Loucy (cell line): ENCODE results near the gene TEN1.

Experiments
- H2AFZ ChIP-seq: fragments of 200-600 bp; sonication (generic); 2 replicates; pipeline ENCODE4 v1.6.0; 2016; ENCODE audit warnings: antibody characterized with exemption, mild to moderate bottlenecking, low read length, moderate library complexity
- H3F3A ChIP-seq: fragments of 200-600 bp; 2 replicates; pipeline ENCODE4 v1.6.0; 2016; ENCODE audit warnings: antibody characterized with exemption, low read depth, mild to moderate bottlenecking
- H3K27me3 ChIP-seq: fragments of 200-600 bp; sonication (generic); 2 replicates; pipeline ENCODE4 v1.6.1; 2014; ENCODE audit warnings: low read length, mild to moderate bottlenecking; ENCODE audit not compliant: insufficient read depth, poor library complexity, severe bottlenecking
- H3K36me3 ChIP-seq: fragments of 200-600 bp; sonication (generic); 2 replicates; pipeline ENCODE4 v1.6.1; 2016; ENCODE audit warnings: low read length; ENCODE audit not compliant: insufficient read depth
- H3K4me1 ChIP-seq: fragments of 200-600 bp; sonication (generic); 2 replicates; pipeline ENCODE4 v1.5.1; 2014; ENCODE audit warnings: low read length, mild to moderate bottlenecking; ENCODE audit not compliant: insufficient read depth, poor library complexity, severe bottlenecking
- H3K4me2 ChIP-seq: fragments of 200-600 bp; sonication (generic); 2 replicates; pipeline ENCODE4 v1.6.0; 2014; ENCODE audit warnings: antibody characterized with exemption, low read length, low read depth, mild to moderate bottlenecking; ENCODE audit not compliant: poor library complexity, severe bottlenecking
- H3K4me3 ChIP-seq: fragments of 200-600 bp; sonication (generic); 2 replicates; pipeline ENCODE4 v1.5.1; 2014; ENCODE audit warnings: low read length, mild to moderate bottlenecking, mixed read lengths; ENCODE audit not compliant: poor library complexity, severe bottlenecking
- H3K79me2 ChIP-seq: fragments of 200-600 bp; sonication (generic); 2 replicates; pipeline ENCODE4 v1.6.1; 2014; ENCODE audit warnings: low read length; ENCODE audit not compliant: insufficient read depth
- H3K9ac ChIP-seq: fragments of 200-600 bp; sonication (generic); 2 replicates; pipeline ENCODE4 v1.6.0; 2014; ENCODE audit warnings: mild to moderate bottlenecking, low read depth, low read length, moderate library complexity; ENCODE audit not compliant: poor library complexity, severe bottlenecking
- H3K9me2 ChIP-seq: fragments of 200-600 bp; sonication (generic); replicated peaks from 2 replicates; pipeline ENCODE4 v1.6.1; 2016; ENCODE audit warnings: low read depth, low read length, mixed read lengths
- H3K9me3 ChIP-seq: fragments of 200-600 bp; sonication (generic); 2 replicates; pipeline ENCODE4 v1.6.1; 2014; ENCODE audit warnings: mild to moderate bottlenecking, antibody characterized with exemption, low read length, low read depth; ENCODE audit not compliant: insufficient read depth
- H4K20me1 ChIP-seq: fragments of 200-600 bp; sonication (generic); 2 replicates; pipeline ENCODE4 v1.6.0; 2014; ENCODE audit warnings: antibody characterized with exemption, low read length, mild to moderate bottlenecking; ENCODE audit not compliant: insufficient read depth, poor library complexity, severe bottlenecking
- EZH2phosphoT487 ChIP-seq: fragments of 200-600 bp; IDR thresholded peaks from 2 replicates; pipeline ENCODE4 v1.6.1; 2018; ENCODE audit warnings: antibody characterized with exemption, mild to moderate bottlenecking, moderate library complexity, borderline replicate concordance
- TF ChIP-seq, protein P1 (sequence below): fragments of 200-600 bp; sonication (generic); conservative IDR thresholded peaks from 2 replicates; pipeline ENCODE4 v1.5.1; 2014; ENCODE audit warnings: mild to moderate bottlenecking, antibody characterized with exemption, low read length

The TEN1 gene, protein sequence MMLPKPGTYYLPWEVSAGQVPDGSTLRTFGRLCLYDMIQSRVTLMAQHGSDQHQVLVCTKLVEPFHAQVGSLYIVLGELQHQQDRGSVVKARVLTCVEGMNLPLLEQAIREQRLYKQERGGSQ

DNA sequence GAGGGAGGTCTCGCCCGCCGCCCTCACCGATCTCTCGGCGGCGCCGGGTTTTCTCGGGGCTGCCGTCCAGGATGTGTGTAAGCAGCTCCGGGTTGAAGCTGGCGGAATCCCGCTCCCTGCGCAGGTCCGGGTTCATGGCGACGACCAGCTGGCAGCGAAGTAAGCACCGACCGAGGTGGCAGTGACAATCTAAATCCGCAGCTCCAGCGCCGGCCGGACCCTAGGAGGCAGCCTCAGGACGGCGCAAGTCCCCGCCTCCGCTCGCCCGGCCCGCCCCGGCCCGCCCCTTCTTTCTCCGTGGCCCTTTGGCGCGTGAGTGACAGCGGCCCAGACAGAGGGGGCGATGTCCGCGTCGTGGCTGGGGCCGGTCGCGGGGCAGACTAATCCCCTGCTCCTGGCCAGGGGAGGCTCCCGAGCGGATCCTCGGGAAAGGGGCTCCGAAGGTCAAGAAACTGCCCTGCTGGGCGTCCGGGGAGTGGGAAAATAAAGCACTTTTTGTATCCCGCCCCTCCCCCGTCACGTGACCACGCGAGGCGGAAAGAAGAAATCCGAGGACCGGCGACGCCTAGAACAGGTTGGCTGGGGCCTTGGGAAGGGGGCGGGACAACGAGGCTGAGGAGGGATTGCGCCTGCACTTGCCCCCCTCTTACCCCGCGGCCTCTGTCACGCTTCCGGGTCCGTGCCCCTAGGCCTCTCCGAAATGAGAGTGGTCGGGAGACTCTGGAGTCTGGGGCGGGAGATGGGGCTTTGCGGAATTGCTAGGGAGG is at the start of gene TEN1, which contains the start of gene ACOX1:
Gene TEN1 (plus strand): TSS at position 303 of the 767 bp plus-strand sequence. CDS start 6,953 bp downstream, outside the sequence.
Gene ACOX1 (minus strand): TSS at position 229 of the 767 bp plus-strand sequence. CDS start 93 bp downstream, at position 136.
- H3K9me3 ChIP-seq: no peaks in the 10 kb centered on the region
- no peaks in the 10 kb centered on the region; the same call in 1 of the 2 replicates for H3F3A ChIP-seq
- H3K4me3 ChIP-seq: peak within 1 kb of the TSS; percentile 81
- peaks cover 71% of the 10 kb centered on the region for H3K79me2 ChIP-seq
- peak within 1 kb of the TSS; percentile 86 for H2AFZ ChIP-seq
- no peaks in the 10 kb centered on the region for H3K36me3 ChIP-seq
- peaks cover 6% of the 10 kb centered on the region for H4K20me1 ChIP-seq
- H3K27me3 ChIP-seq: no peaks in the 10 kb centered on the region
- H3K9ac ChIP-seq: peak within 1 kb of the TSS; percentile 94
- no peaks in the 10 kb centered on the region for H3K9me2 ChIP-seq
- peaks cover 61% of the 10 kb centered on the region for H3K4me1 ChIP-seq
- peak within 1 kb of the TSS; percentile 84 for H3K4me2 ChIP-seq
- TF ChIP-seq, protein P1, sequence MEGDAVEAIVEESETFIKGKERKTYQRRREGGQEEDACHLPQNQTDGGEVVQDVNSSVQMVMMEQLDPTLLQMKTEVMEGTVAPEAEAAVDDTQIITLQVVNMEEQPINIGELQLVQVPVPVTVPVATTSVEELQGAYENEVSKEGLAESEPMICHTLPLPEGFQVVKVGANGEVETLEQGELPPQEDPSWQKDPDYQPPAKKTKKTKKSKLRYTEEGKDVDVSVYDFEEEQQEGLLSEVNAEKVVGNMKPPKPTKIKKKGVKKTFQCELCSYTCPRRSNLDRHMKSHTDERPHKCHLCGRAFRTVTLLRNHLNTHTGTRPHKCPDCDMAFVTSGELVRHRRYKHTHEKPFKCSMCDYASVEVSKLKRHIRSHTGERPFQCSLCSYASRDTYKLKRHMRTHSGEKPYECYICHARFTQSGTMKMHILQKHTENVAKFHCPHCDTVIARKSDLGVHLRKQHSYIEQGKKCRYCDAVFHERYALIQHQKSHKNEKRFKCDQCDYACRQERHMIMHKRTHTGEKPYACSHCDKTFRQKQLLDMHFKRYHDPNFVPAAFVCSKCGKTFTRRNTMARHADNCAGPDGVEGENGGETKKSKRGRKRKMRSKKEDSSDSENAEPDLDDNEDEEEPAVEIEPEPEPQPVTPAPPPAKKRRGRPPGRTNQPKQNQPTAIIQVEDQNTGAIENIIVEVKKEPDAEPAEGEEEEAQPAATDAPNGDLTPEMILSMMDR: peak; percentile 35
- no peak for TF ChIP-seq EZH2phosphoT487

- TF ChIP-seq, protein P1: no peak
- TF ChIP-seq EZH2phosphoT487: no peak
- Histone ChIP-seq H3K4me3 (no peak overlapping the region), H3K4me2 (no peak overlapping the region), H4K20me1 (no peaks in the 10 kb centered on the region), H3K4me1 (no peaks in the 10 kb centered on the region), H3F3A (no peaks in the 10 kb centered on the region), H3K79me2 (no peaks in the 10 kb centered on the region), H2AFZ (no peak overlapping the region), H3K9ac (no peak overlapping the region), H3K9me2 (no peaks in the 10 kb centered on the region), H3K36me3 (no peaks in the 10 kb centered on the region), H3K27me3 (no peaks in the 10 kb centered on the region), H3K9me3 (no peaks in the 10 kb centered on the region)
Measured at GRCh38 chr17:75931062-75931461, 48.0 kb upstream of the TEN1 start.

DNA sequence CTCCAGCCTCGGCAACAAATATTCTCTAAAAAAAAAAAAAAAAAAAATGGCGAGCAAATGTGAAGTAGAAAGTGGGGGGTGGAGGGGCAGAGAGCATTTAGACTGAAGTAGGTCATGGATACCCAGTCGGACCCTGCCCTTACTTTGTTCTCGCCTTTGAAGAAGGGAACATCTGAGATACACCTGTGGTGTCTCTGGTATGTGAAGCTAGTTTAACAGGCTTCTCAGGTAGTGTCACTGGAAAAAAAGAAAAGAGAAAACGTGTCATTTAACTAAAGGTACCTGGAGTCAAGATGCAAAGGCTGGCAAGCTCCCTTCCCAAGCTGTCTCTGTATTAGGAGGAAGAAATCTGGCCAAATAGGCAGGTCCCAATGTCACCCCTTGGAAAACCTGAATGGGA is 46.2 kb upstream of the TEN1 start:
- TF ChIP-seq EZH2phosphoT487: no peak
- TF ChIP-seq, protein P1: no peak
- H2AFZ ChIP-seq: no peak overlapping the region
- no peaks in the 10 kb centered on the region for H3K27me3 ChIP-seq

More for the DNA sequence above, 46.2 kb upstream of the TEN1 start:
- no peaks in the 10 kb centered on the region for H3K36me3 ChIP-seq
- no peaks in the 10 kb centered on the region for H3K9me2 ChIP-seq
- H3K9ac ChIP-seq: no peak overlapping the region
- no peaks in the 10 kb centered on the region for H3F3A ChIP-seq
- no peaks in the 10 kb centered on the region for H3K4me1 ChIP-seq
- no peak overlapping the region for H3K4me2 ChIP-seq
- no peak overlapping the region for H3K4me3 ChIP-seq
- H3K79me2 ChIP-seq: no peaks in the 10 kb centered on the region
- H4K20me1 ChIP-seq: no peaks in the 10 kb centered on the region
- H3K9me3 ChIP-seq: no peaks in the 10 kb centered on the region
